ENCODE data around the gene FBXL2.

FBXL2 gene

GRCh38 chr3:33277193-33277882, at the start of gene FBXL2:
FBXL2 (plus strand) TSS chr3:33277442; CDS start chr3:33277513, 71 bp downstream.
- peak; percentile 45 for DNase-seq

GRCh38 chr3:33229066-33229465, 48.2 kb upstream of the FBXL2 start:
- DNase-seq = no peak

- no peak for DNase-seq
Measured at GRCh38 chr3:33229947-33230346, 47.3 kb upstream of the FBXL2 start.

DNA sequence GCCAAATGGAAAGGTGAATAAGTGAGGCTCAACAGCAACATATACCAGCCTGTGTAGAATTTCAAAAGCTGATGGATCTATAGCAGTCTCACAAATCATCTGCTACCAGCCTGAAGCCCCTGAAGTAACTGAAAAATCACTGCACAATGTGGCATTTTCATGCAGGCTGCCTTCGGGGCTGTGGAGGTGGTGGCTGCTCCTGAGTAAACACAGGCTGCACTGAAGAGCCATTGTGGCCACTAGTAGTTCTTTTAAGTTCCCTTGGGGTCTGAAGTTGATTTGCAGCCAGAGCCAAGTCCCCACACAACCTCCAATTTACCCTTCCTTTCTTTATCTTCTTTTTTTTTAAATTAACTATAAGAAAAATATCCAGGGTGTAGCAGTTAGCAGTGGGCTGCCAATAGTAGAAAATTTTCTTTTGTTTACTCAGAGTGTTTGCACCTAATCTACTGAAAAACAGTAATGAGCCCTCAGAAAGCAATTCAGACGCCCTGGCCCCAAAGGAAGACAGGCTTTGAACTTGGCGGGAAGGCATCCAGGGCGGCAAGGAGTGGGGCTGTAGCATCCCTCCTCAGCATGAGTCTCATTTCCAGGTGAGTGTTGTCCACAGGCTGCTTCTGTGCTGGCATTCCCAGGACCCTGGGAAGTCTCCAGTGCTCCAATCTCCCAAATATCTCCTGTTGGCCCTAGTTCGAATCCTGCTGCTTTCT, 45.3 kb upstream of the FBXL2 start:
- no peak for DNase-seq

DNA sequence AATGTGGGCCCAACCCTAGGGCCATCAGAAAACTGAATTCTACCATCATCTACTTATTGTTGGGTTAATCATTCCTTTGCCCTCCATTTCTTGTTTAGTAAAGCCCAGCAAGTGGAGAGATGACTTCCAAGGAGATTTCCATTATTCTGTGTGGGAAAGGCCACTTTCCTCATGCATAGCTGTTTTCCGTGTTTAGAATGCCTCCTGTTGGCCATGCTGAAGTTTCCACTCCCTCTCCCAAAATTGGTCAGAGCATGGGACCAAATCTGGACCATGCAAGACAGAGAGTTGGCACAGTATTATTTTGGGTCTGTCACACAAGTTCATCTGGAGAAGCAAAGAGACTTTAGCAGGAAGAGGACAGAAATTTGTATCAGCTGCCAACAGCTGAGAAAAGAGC, 43.4 kb upstream of the FBXL2 start:
- no peak for DNase-seq

DNA sequence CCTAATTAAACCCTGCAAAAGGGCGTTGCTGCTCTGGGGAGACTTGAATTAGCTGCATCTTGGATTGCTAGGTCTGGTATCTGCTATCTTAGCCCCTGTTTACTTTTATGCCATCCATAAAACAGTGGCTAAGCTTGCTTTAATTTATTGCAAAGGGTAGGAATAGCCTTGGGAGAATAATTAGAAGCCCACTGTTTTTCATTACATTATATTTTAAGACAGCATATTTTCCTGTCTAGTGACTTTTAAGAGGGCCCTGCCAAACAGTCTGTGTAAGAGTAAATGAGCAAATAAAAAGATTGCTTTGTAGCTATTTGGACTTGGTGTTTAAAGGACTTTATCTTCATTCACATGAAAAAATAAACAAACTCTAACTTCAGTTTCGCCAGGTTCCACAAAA, 41.2 kb upstream of the FBXL2 start:
- DNase-seq = no peak

GRCh38 chr3:33237439-33237838, 39.8 kb upstream of the FBXL2 start:
- no peak for DNase-seq

DNA sequence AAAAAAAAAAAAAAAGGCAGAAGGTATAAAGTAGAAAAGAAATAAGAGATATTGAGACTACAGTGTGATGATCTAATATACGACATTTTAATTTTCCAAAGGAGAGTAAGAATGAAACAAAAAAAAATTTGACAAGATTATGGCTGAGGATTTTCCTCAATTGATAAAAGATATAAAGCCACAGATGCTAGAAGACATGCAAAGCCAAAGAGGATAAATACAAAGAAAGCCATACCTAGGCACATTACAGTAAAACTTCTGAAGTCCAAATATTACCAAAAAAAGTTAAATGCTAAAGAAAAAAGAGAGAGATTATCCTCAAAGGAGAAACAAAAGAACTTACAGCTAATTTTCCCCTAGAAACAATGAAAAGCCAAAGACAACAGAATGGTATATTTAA, 38.3 kb upstream of the FBXL2 start:
- no peak for DNase-seq

GRCh38 chr3:33240261-33240660, 37.0 kb upstream of the FBXL2 start:
- DNase-seq = no peak

DNA sequence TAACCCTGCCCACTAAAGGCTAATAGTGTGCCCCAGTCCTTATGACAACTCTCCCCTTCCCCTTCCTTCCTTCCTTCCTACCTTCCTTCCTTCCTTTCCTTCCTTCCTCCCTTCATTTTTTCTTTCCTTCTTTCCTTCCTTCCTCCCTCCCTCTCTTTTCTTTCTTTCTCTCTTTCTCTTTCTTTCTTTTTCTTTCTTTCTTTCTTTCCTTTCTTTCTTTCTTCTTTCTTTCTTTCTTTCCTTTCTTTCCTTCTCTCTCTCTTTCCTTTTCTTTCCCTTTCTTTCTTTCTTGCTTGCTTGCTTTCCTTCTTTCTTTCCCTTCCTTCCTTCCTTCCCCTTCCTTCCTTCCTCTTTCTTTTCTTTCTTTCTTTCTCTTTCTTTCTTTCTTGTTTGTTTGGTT, 30.5 kb upstream of the FBXL2 start:
- no peak for DNase-seq

- DNase-seq = no peak
Measured at GRCh38 chr3:33250712-33251111, 26.5 kb upstream of the FBXL2 start.

- no peak for DNase-seq
Measured at GRCh38 chr3:33256249-33256648, 21.0 kb upstream of the FBXL2 start.

- DNase-seq = no peak
Measured at GRCh38 chr3:33260104-33260503, 17.1 kb upstream of the FBXL2 start.

DNA sequence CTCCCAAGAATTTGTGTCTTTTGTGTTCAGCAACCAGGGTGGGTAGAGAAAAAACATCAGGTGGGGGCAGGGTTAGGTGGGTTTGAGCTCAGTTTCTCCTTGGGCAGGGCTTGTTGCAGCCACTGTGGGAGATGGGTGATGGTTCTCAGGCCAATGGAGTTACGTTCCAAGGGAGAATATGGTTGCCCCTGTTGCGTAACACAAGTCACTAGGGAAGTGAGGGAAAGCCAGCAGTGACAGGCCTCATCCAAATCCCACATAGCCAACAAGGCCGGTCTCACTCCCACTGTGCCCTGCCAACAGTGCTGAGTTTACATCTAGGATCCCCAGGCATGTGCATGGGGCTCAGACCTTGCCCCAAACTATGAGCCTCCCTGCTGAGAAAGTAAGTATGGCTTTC, 7.9 kb upstream of the FBXL2 start:
- no peak for DNase-seq

DNA sequence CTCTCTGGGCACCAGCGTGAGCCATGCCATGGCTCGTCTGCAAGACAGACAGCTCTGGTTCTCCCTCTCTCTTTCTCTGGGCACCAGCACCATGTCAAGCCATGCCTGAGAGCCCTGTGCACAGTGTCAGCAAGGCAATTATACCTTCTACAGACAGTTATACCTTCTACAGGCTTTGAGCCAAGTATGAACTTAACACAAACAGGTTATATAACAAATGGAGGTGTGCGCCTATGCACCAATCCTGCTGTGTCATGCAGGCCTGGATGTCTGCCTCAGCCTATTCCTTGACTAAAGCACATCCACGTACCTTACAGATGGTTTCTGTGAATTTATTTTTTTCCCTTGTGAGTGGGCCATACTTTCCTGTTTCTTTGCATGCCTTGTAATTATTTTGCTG, 5.9 kb upstream of the FBXL2 start:
- DNase-seq = no peak

GRCh38 chr3:33273628-33274027, 3.6 kb upstream of the FBXL2 start:
- DNase-seq = no peak

DNA sequence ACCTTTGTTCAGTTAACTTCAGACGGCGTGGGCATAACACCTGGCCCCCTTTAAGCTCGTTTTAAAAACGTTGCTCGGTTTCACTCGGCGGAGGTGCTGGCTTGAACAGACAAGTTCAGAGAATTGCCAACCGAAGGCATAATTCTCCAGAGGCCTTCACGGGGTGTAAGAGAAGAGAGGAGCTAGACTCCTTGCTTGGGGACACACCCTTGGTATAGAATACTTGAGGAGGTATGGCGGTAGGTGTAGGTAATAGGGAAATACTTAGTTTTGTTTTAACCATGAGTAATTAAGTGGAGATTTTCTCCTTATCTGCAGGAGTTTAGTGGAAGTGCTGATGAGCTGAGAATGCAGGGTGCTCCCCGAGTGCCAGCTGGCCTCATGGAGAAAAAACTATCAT, 921 bp downstream of the FBXL2 start:
- DNase-seq = no peak

DNA sequence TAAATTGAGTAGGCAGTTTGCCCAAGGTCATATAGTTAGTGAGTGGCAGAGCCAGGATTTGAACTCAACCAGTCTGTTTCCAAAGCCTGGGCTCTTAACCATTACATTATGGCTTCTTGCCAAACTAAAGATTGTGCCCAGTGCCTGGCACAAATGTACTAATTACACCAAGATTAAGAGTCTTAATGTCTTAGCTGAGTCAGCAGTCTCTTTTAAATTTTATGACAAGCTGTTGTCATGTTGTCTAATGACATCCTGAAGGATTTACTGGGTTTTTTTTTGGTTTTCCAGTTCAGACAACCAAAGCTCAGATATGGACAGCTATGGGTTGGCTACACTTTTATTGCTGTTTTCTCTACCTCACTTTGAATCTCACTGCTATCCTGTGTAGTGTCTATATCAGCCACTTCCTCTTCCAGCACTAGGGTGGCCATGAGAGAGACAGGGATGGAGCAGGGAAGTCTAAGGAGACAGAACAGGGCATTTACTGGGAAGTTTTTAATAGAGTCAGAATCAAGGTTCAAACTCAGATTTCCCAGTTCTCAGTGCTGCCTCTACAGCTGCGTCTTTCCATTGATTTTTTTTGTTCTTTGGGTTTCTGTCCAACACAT, 10.5 kb downstream of the FBXL2 start:
- no peak for DNase-seq

- DNase-seq = no peak
Measured at GRCh38 chr3:33299395-33300081, 22.3 kb downstream of the FBXL2 start.

DNA sequence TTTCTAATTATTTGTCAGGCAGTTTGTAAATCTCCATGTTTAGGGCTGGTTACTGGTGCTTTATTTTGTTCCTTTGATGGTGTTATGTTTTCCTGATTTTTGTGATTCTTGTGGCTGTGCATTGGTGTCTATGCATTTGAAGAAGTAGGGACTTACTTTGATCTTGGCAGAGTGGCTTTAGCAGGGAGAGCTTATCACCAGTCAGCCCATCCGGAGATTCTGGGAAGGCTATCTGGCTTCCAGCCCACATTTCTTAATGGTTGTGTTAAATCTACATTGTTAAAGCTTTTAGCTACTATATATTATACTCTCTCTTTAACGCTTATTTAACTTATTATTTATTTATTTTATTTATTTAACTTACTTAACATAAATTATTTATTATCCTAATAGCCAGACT, 35.1 kb downstream of the FBXL2 start:
- no peak for DNase-seq

DNA sequence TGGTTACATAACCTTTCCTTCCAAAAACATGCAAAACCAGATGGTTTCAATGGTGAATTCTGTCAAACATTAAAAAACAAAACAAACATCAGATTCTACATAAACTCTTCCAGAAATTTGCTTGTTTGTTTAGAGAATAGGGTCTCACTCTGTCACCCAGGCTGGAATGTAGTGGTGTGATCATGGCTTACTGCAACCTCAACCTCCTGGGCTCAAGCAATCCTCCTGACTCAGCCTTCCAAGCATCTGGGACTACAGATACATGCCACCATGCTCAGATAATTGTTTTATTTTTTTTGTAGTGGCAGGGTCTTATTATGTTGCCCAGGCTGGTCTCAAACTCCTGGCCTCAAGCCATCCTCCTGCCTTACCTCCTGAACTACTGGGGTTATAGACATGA, 36.1 kb downstream of the FBXL2 start:
- no peak for DNase-seq

DNA sequence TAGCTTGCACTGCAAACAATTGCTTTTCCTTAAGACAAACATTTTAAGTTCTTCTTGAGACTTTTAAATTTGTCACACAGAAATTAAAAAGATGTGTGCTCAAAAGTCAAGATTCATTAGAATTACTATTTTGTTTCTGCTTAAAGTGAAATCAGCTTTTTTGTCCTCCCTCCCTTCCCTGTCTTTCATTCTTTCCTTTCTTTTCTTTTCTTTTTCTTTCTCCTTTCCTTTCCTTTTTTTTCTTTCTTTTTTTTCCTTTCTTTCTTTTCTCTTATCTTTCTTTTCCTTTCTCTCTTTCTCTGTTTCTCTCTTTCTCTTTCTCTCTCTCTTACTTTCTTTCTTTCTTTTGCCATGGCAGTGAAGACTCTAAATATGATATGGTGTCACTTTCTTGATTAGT, 37.8 kb downstream of the FBXL2 start:
- no peak for DNase-seq

- no peak for DNase-seq
Measured at GRCh38 chr3:33315826-33316225, 38.6 kb downstream of the FBXL2 start.

Data from activated CD4-positive, alpha-beta T cell treated with anti-CD3 and anti-CD28 coated beads, Interleukin-2, amount 50 U/mL, for 16 hours (primary cell).